ENCODE results near the gene PHYKPL. TPM values are rescaled to one million over a fixed set of nuclear protein-coding genes. Genes with fewer than 3 reads are reported as not detected.

PHYKPL gene
- total RNA-seq, 1 donor from 2014 or later: 89.7 TPM

GRCh38 chr5:178213003-178213461 is 19.6 kb downstream of the PHYKPL start:
- peaks cover 7% of the 10 kb centered on the region for H3K9me3 Mint-ChIP-seq (ENCODE audit: unreplicated experiment)
- peaks cover 1% of the 10 kb centered on the region for H3K4me1 Mint-ChIP-seq (ENCODE audit: low read depth, unreplicated experiment)
- H3K27me3 Mint-ChIP-seq (ENCODE audit: unreplicated experiment): peaks cover 7% of the 10 kb centered on the region
- H3K27ac Mint-ChIP-seq (ENCODE audit: unreplicated experiment): no peak overlapping the region
- no peak overlapping the region for H3K4me3 Mint-ChIP-seq (ENCODE audit: unreplicated experiment)
- H3K36me3 Mint-ChIP-seq (ENCODE audit: unreplicated experiment): no peaks in the 10 kb centered on the region
- DNase-seq: no peak
- no peak for TF ChIP-seq CTCF (IDR thresholded peaks at IDR 0.05; ENCODE audit: partially characterized antibody, unreplicated experiment)

GRCh38 chr5:178212241-178213002 is 20.2 kb downstream of the PHYKPL start:
- DNase-seq: no peak
- Mint-ChIP-seq H3K4me1 (ENCODE audit: low read depth, unreplicated experiment) (peaks cover 4% of the 10 kb centered on the region), H3K27me3 (ENCODE audit: unreplicated experiment) (peaks cover 7% of the 10 kb centered on the region), H3K9me3 (ENCODE audit: unreplicated experiment) (peaks cover 7% of the 10 kb centered on the region), H3K36me3 (ENCODE audit: unreplicated experiment) (no peaks in the 10 kb centered on the region), H3K27ac (ENCODE audit: unreplicated experiment) (no peak overlapping the region), H3K4me3 (ENCODE audit: unreplicated experiment) (no peak overlapping the region)
- TF ChIP-seq CTCF (IDR thresholded peaks at IDR 0.05; ENCODE audit: partially characterized antibody, unreplicated experiment): no peak

GRCh38 chr5:178211095-178212048 is 21.2 kb downstream of the PHYKPL start:
- Mint-ChIP-seq H3K27me3 (ENCODE audit: unreplicated experiment) (peaks cover 7% of the 10 kb centered on the region), H3K27ac (ENCODE audit: unreplicated experiment) (peak overlapping the region; percentile 43), H3K36me3 (ENCODE audit: unreplicated experiment) (no peaks in the 10 kb centered on the region), H3K4me3 (ENCODE audit: unreplicated experiment) (no peak overlapping the region), H3K9me3 (ENCODE audit: unreplicated experiment) (peaks cover 10% of the 10 kb centered on the region), H3K4me1 (ENCODE audit: low read depth, unreplicated experiment) (peaks cover 6% of the 10 kb centered on the region)
- DNase-seq: no peak
- no peak for TF ChIP-seq CTCF (IDR thresholded peaks at IDR 0.05; ENCODE audit: partially characterized antibody, unreplicated experiment)

GRCh38 chr5:178210686-178211085 is 21.9 kb downstream of the PHYKPL start:
- no peak for TF ChIP-seq CTCF (IDR thresholded peaks at IDR 0.05; ENCODE audit: partially characterized antibody, unreplicated experiment)
- H3K9me3 Mint-ChIP-seq (ENCODE audit: unreplicated experiment): peaks cover 15% of the 10 kb centered on the region
- no peak overlapping the region for H3K4me3 Mint-ChIP-seq (ENCODE audit: unreplicated experiment)
- no peaks in the 10 kb centered on the region for H3K36me3 Mint-ChIP-seq (ENCODE audit: unreplicated experiment)
- H3K27me3 Mint-ChIP-seq (ENCODE audit: unreplicated experiment): peaks cover 7% of the 10 kb centered on the region
- no peak for DNase-seq
- H3K4me1 Mint-ChIP-seq (ENCODE audit: low read depth, unreplicated experiment): peaks cover 13% of the 10 kb centered on the region
- no peak overlapping the region for H3K27ac Mint-ChIP-seq (ENCODE audit: unreplicated experiment)
